ENCODE measurements around the gene TM9SF1.
A peak's percentile ranks its signal among the peaks of the same experiment; 100 is the strongest.

TM9SF1 gene

GRCh38 chr14:24189059-24189375 is 6.2 kb downstream of the TM9SF1 start:
- Histone ChIP-seq H3K4me1 (peaks cover 11% of the 10 kb centered on the region), H2AFZ (peak overlapping the region; percentile 79), H3K9me3 (ENCODE audit: control insufficient read depth, low read length) (no peaks in the 10 kb centered on the region), H3K27ac (peak overlapping the region; percentile 73), H3K36me3 (ENCODE audit: control insufficient read depth, insufficient read depth, low read length) (no peaks in the 10 kb centered on the region), H3K4me2 (ENCODE audit: low read length) (peak overlapping the region; percentile 86), H3K4me3 (ENCODE audit: low read depth, low read length) (peak overlapping the region; percentile 81), H3K9ac (no peak overlapping the region), H3K27me3 (ENCODE audit: control insufficient read depth, insufficient read depth, low read length) (no peaks in the 10 kb centered on the region), H3K79me2 (no peaks in the 10 kb centered on the region)
- no peak for TF ChIP-seq CTCF (IDR thresholded peaks at IDR 0.05)

- no peak for TF ChIP-seq CTCF (IDR thresholded peaks at IDR 0.05)
- Histone ChIP-seq H3K9me3 (ENCODE audit: control insufficient read depth, low read length) (no peaks in the 10 kb centered on the region), H3K27ac (peak within 1 kb of the TSS; percentile 73), H3K27me3 (ENCODE audit: control insufficient read depth, insufficient read depth, low read length) (no peaks in the 10 kb centered on the region), H3K4me3 (ENCODE audit: low read depth, low read length) (peak within 1 kb of the TSS; percentile 81), H2AFZ (peak within 1 kb of the TSS; percentile 79), H3K9ac (no peak within 1 kb of the TSS), H3K36me3 (ENCODE audit: control insufficient read depth, insufficient read depth, low read length) (no peaks in the 10 kb centered on the region), H3K79me2 (no peaks in the 10 kb centered on the region), H3K4me2 (ENCODE audit: low read length) (peak within 1 kb of the TSS; percentile 86), H3K4me1 (peaks cover 11% of the 10 kb centered on the region)
Measured at GRCh38 chr14:24188251-24189058, 6.8 kb downstream of the TM9SF1 start, which contains the start of gene IPO4. Gene IPO4 (minus strand): TSS chr14:24188816. CDS start chr14:24188787, 29 bp downstream.

- no peaks in the 10 kb centered on the region for H3K9me3 ChIP-seq (ENCODE audit: control insufficient read depth, low read length)
- H3K36me3 ChIP-seq (ENCODE audit: control insufficient read depth, insufficient read depth, low read length): no peaks in the 10 kb centered on the region
- H3K9ac ChIP-seq: no peak overlapping the region
- H3K4me1 ChIP-seq: peaks cover 11% of the 10 kb centered on the region
- H3K4me2 ChIP-seq (ENCODE audit: low read length): peak overlapping the region; percentile 86
- peak overlapping the region; percentile 81 for H3K4me3 ChIP-seq (ENCODE audit: low read depth, low read length)
- no peak overlapping the region for H3K27ac ChIP-seq
- no peaks in the 10 kb centered on the region for H3K79me2 ChIP-seq
- H3K27me3 ChIP-seq (ENCODE audit: control insufficient read depth, insufficient read depth, low read length): no peaks in the 10 kb centered on the region
- no peak for TF ChIP-seq CTCF (IDR thresholded peaks at IDR 0.05)
- no peak overlapping the region for H2AFZ ChIP-seq
Measured at GRCh38 chr14:24187539-24187915, 7.7 kb downstream of the TM9SF1 start.

GRCh38 chr14:24186831-24187538 is 8.3 kb downstream of the TM9SF1 start:
- peaks cover 11% of the 10 kb centered on the region for H3K4me1 ChIP-seq
- H3K27me3 ChIP-seq (ENCODE audit: control insufficient read depth, insufficient read depth, low read length): no peaks in the 10 kb centered on the region
- no peak overlapping the region for H3K4me2 ChIP-seq (ENCODE audit: low read length)
- H3K36me3 ChIP-seq (ENCODE audit: control insufficient read depth, insufficient read depth, low read length): no peaks in the 10 kb centered on the region
- TF ChIP-seq CTCF (IDR thresholded peaks at IDR 0.05): no peak
- no peak overlapping the region for H3K9ac ChIP-seq
- H3K9me3 ChIP-seq (ENCODE audit: control insufficient read depth, low read length): no peaks in the 10 kb centered on the region
- no peak overlapping the region for H3K4me3 ChIP-seq (ENCODE audit: low read depth, low read length)
- no peak overlapping the region for H2AFZ ChIP-seq
- H3K27ac ChIP-seq: no peak overlapping the region
- no peaks in the 10 kb centered on the region for H3K79me2 ChIP-seq
